ENCODE measurements around the gene C3orf70.
A peak's percentile ranks its signal among the peaks of the same experiment; 100 is the strongest.

C3orf70 gene

DNA sequence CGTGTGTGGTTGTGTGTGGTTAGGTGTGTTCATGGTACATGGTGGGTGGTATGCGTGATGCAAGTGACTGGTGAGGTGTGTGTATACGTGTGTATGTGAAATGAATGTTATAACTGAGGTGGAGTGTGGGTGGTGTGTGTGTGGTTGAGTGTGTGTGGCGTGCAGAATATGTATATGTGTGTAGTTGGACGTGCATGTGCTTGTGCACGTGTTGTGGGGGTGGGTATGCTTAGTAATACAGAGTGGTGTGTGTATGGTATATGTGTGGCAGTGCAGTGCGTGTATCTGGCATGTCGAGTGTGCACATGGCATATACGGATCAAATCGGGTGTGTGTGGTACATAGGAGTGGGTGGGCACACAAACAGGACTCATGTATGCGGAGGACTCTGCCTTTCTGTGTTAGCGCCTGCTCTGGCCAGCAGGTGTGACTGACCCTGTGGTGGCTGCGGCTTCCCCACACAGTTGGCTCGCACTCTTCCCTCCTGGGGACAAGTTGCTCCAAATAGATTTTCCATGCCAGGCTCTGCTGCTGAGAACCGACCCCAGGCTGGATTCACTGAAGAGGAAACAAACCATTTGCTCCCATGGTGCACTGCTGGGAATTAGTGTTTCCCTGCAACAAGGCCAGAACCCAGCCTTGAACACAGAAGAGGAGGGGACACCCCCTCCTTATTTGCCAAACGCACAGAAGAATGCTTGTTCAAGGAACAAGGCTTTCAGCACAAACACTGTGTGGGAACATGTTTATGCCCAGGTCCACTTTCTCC is 1.2 kb upstream of the C3orf70 start:
- H4K5ac ChIP-seq (ENCODE audit: low read length) = no peak overlapping the region
- H2AK5ac ChIP-seq (ENCODE audit: low read length) = no peak overlapping the region
- H3K79me1 ChIP-seq (ENCODE audit: low read length) = no peaks in the 10 kb centered on the region
- no peak overlapping the region for H3K9ac ChIP-seq (ENCODE audit: low read length)
- H3K36me3 ChIP-seq (ENCODE audit: control insufficient read depth, insufficient read depth, low read length) = no peaks in the 10 kb centered on the region
- peak overlapping the region; percentile 82 for H3K56ac ChIP-seq (ENCODE audit: low read length)
- no peak overlapping the region for H3K18ac ChIP-seq (ENCODE audit: low read length)
- H2BK15ac ChIP-seq (replicated peaks; ENCODE audit: low read depth) = no peak overlapping the region
- H3K4ac ChIP-seq (ENCODE audit: low read depth, low read length) = no peak overlapping the region
- 100% methylated on average over 4 of the region's 16 CpGs for WGBS (ENCODE audit: extremely low coverage, insufficient coverage, low lambda C conversion rate)
- no peak overlapping the region for H3K27ac ChIP-seq (ENCODE audit: low read depth, low read length)
- no peaks in the 10 kb centered on the region for H3K4me1 ChIP-seq (ENCODE audit: control insufficient read depth, low read depth, low read length)
- peak; percentile 40 for DNase-seq
- no peak overlapping the region for H2BK5ac ChIP-seq (ENCODE audit: low read length)
- no peaks in the 10 kb centered on the region for H3K79me2 ChIP-seq (ENCODE audit: control insufficient read depth, insufficient read depth, low read length)
- H3K27me3 ChIP-seq (ENCODE audit: insufficient read depth, low read length, poor library complexity) = peaks cover 3% of the 10 kb centered on the region
- H3K4me3 ChIP-seq (ENCODE audit: low read length) = no peak overlapping the region
- H3K23ac ChIP-seq (ENCODE audit: low read length) = no peak overlapping the region
- no peak overlapping the region for H2BK120ac ChIP-seq (ENCODE audit: low read depth, low read length)
- H4K8ac ChIP-seq (ENCODE audit: low read depth, low read length) = no peak overlapping the region
- H3K4me2 ChIP-seq (ENCODE audit: low read length) = no peak overlapping the region

DNA sequence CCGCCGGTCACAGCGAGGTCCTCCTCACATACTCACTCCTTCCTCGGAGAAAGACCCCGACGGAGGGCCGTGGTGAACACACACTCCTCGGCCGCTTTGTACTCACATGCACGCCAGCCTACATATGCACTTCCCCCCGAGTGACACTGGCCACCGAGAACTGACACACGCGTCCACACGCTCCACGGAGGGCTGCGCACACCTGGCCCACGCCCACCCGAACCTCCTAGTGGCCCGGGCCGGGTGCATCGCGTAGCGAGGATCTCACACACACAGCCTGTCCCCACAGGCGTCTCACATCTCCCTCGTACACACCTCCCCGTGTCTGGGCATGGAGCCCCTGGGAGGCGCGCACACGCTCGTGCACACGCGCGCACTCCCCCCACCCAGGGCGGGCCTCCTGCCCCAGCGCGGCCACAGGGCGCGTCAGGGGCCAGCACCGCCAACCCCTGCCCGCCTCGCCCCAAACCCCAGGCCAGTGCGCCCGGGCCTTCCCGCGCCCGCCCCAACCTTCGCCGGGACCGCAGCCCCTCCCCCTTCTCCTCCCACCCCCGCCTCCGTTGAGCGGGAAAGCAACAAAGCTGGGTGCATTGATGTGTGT is 411 bp upstream of the C3orf70 start:
- H3K27me3 ChIP-seq (ENCODE audit: insufficient read depth, low read length, poor library complexity) = peaks cover 3% of the 10 kb centered on the region

DNA sequence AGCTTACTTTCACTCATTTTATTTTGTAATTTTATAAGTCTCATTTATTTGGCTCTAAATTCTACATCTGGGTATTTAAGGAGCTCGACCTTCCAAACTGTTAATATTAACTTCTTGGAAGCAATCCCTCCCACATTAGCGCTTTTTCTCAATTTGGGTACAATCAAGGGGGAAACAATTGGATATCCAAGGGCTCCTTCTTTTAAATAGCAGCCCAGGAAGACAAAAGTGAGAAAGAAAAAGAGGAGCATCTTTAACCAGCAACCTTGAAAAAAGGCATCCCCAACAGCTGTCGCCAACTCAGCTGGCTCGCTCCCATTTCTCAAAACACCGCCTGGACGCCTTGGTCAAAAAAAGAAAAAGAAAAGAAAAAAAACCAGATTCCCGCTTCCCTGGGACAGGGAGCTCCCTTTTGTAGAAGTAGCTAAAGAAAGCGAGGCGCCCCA is 873 bp downstream of the C3orf70 start:
- no CpG with 5 or more reads among the region's 9 CpGs for WGBS (ENCODE audit: extremely low coverage, insufficient coverage, low lambda C conversion rate)

More for the DNA sequence above, 411 bp upstream of the C3orf70 start:
- Histone ChIP-seq H3K79me1 (ENCODE audit: low read length) (no peaks in the 10 kb centered on the region), H2AK5ac (ENCODE audit: low read length) (no peak overlapping the region), H2BK15ac (replicated peaks; ENCODE audit: low read depth) (no peak overlapping the region), H3K27ac (ENCODE audit: low read depth, low read length) (no peak overlapping the region), H4K5ac (ENCODE audit: low read length) (no peak overlapping the region), H2BK5ac (ENCODE audit: low read length) (no peak overlapping the region), H3K4me1 (ENCODE audit: control insufficient read depth, low read depth, low read length) (no peaks in the 10 kb centered on the region), H3K79me2 (ENCODE audit: control insufficient read depth, insufficient read depth, low read length) (no peaks in the 10 kb centered on the region), H3K18ac (ENCODE audit: low read length) (no peak overlapping the region), H3K56ac (ENCODE audit: low read length) (peak overlapping the region; percentile 82), H3K36me3 (ENCODE audit: control insufficient read depth, insufficient read depth, low read length) (no peaks in the 10 kb centered on the region), H3K4me3 (ENCODE audit: low read length) (peak overlapping the region; percentile 3), H3K23ac (ENCODE audit: low read length) (peak overlapping the region; percentile 87), H2BK120ac (ENCODE audit: low read depth, low read length) (no peak overlapping the region), H3K4me2 (ENCODE audit: low read length) (peak overlapping the region; percentile 95), H4K8ac (ENCODE audit: low read depth, low read length) (no peak overlapping the region), H3K9ac (ENCODE audit: low read length) (peak overlapping the region; percentile 61), H3K4ac (ENCODE audit: low read depth, low read length) (no peak overlapping the region)
- no CpG with 5 or more reads among the region's 53 CpGs for WGBS (ENCODE audit: extremely low coverage, insufficient coverage, low lambda C conversion rate)
- peak; percentile 51 for DNase-seq

DNA sequence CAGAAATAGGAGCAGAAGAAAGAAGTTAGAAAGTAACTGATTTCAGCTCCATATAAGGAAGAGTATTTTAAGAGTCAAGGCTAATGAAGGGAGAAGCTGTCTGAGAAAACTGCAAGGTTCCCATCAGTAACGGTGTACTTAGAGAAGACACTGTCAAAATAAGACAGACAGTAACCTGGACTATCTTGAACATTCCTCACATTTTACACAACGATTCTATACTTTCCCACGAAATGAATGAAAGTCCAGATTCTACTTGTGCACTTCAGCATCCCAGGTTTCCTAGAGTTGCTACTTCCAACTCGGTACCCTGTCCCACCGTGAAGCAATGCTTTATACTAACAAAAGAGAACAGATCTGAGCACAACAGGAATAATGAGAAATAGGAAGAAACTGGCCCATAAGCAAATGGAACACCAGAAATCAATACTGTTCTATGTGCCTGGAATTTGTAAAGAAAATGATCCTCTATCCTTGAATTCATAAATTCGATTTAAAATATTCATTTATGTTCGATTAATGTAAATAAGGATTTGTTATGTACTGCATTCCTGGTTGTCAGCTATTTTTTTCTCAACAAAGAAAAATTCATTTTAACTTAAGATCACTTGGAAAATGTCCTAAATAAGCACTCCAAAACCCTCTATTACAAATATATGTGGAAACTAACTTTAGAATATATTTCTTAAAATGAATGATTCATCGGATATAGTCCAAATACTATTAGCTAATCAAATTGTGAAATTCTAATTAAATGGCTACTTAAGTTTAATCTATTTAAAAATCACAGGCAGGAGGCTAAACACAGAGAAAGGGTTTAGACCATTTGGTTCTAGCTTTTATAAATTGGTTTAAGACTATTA is 1.5 kb downstream of the C3orf70 start:
- no peak overlapping the region for H4K8ac ChIP-seq (ENCODE audit: low read depth, low read length)
- no peak overlapping the region for H2BK5ac ChIP-seq (ENCODE audit: low read length)
- H3K4me1 ChIP-seq (ENCODE audit: control insufficient read depth, low read depth, low read length) = no peaks in the 10 kb centered on the region
- no CpG with 5 or more reads among the region's 8 CpGs for WGBS (ENCODE audit: extremely low coverage, insufficient coverage, low lambda C conversion rate)
- no peak for DNase-seq
- H3K79me2 ChIP-seq (ENCODE audit: control insufficient read depth, insufficient read depth, low read length) = no peaks in the 10 kb centered on the region
- no peaks in the 10 kb centered on the region for H3K36me3 ChIP-seq (ENCODE audit: control insufficient read depth, insufficient read depth, low read length)
- H3K27me3 ChIP-seq (ENCODE audit: insufficient read depth, low read length, poor library complexity) = peaks cover 3% of the 10 kb centered on the region
- H3K4me2 ChIP-seq (ENCODE audit: low read length) = no peak overlapping the region
- no peak overlapping the region for H2BK15ac ChIP-seq (replicated peaks; ENCODE audit: low read depth)
- no peak overlapping the region for H3K4ac ChIP-seq (ENCODE audit: low read depth, low read length)
- H2AK5ac ChIP-seq (ENCODE audit: low read length) = no peak overlapping the region
- no peak overlapping the region for H2BK120ac ChIP-seq (ENCODE audit: low read depth, low read length)
- H3K4me3 ChIP-seq (ENCODE audit: low read length) = no peak overlapping the region
- no peak overlapping the region for H3K18ac ChIP-seq (ENCODE audit: low read length)
- no peak overlapping the region for H3K9ac ChIP-seq (ENCODE audit: low read length)
- H3K27ac ChIP-seq (ENCODE audit: low read depth, low read length) = no peak overlapping the region
- no peaks in the 10 kb centered on the region for H3K79me1 ChIP-seq (ENCODE audit: low read length)
- no peak overlapping the region for H4K5ac ChIP-seq (ENCODE audit: low read length)
- H3K56ac ChIP-seq (ENCODE audit: low read length) = no peak overlapping the region
- no peak overlapping the region for H3K23ac ChIP-seq (ENCODE audit: low read length)

More for the DNA sequence above, 873 bp downstream of the C3orf70 start:
- Histone ChIP-seq H2BK5ac (ENCODE audit: low read length) (no peak overlapping the region), H2BK15ac (replicated peaks; ENCODE audit: low read depth) (no peak overlapping the region), H2AK5ac (ENCODE audit: low read length) (no peak overlapping the region), H3K4me2 (ENCODE audit: low read length) (peak overlapping the region; percentile 95), H3K36me3 (ENCODE audit: control insufficient read depth, insufficient read depth, low read length) (no peaks in the 10 kb centered on the region), H3K23ac (ENCODE audit: low read length) (no peak overlapping the region), H3K4me3 (ENCODE audit: low read length) (peak overlapping the region; percentile 24), H3K18ac (ENCODE audit: low read length) (no peak overlapping the region), H4K8ac (ENCODE audit: low read depth, low read length) (no peak overlapping the region), H3K79me1 (ENCODE audit: low read length) (no peaks in the 10 kb centered on the region), H3K4ac (ENCODE audit: low read depth, low read length) (no peak overlapping the region), H2BK120ac (ENCODE audit: low read depth, low read length) (no peak overlapping the region), H3K4me1 (ENCODE audit: control insufficient read depth, low read depth, low read length) (no peaks in the 10 kb centered on the region), H3K9ac (ENCODE audit: low read length) (peak overlapping the region; percentile 61), H4K5ac (ENCODE audit: low read length) (no peak overlapping the region), H3K79me2 (ENCODE audit: control insufficient read depth, insufficient read depth, low read length) (no peaks in the 10 kb centered on the region), H3K27ac (ENCODE audit: low read depth, low read length) (no peak overlapping the region), H3K56ac (ENCODE audit: low read length) (peak overlapping the region; percentile 79), H3K27me3 (ENCODE audit: insufficient read depth, low read length, poor library complexity) (peaks cover 3% of the 10 kb centered on the region)
- DNase-seq = no peak

DNA sequence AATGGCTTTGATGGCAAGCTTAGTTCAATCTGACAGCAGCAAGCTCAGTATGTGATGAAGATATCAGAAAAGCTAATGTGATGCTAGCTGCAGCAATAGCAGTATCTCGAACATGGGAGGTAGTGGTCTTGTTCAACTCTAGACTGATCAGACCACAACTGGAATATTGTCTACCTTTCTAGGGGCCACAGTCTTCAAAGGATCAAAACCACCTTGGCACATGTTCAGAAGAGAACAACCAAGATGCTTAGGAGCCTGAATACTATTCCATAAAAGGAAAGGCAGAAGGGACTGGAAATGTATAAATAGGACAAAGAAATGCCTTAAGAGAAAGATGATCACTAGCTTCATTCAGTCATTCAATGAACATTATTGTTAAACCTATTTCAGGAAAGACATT is 2.3 kb downstream of the C3orf70 start:
- no peak overlapping the region for H3K4me3 ChIP-seq (ENCODE audit: low read length)
- no peak overlapping the region for H3K4me2 ChIP-seq (ENCODE audit: low read length)
- no CpG with 5 or more reads among the region's 1 CpG for WGBS (ENCODE audit: extremely low coverage, insufficient coverage, low lambda C conversion rate)
- H3K36me3 ChIP-seq (ENCODE audit: control insufficient read depth, insufficient read depth, low read length) = no peaks in the 10 kb centered on the region
- H3K4me1 ChIP-seq (ENCODE audit: control insufficient read depth, low read depth, low read length) = no peaks in the 10 kb centered on the region
- H3K27me3 ChIP-seq (ENCODE audit: insufficient read depth, low read length, poor library complexity) = peaks cover 3% of the 10 kb centered on the region
- H3K23ac ChIP-seq (ENCODE audit: low read length) = no peak overlapping the region
- no peak for DNase-seq
- no peak overlapping the region for H2BK5ac ChIP-seq (ENCODE audit: low read length)
- no peak overlapping the region for H4K5ac ChIP-seq (ENCODE audit: low read length)
- H3K56ac ChIP-seq (ENCODE audit: low read length) = no peak overlapping the region
- no peak overlapping the region for H4K8ac ChIP-seq (ENCODE audit: low read depth, low read length)
- no peak overlapping the region for H2AK5ac ChIP-seq (ENCODE audit: low read length)
- no peaks in the 10 kb centered on the region for H3K79me2 ChIP-seq (ENCODE audit: control insufficient read depth, insufficient read depth, low read length)
- H2BK120ac ChIP-seq (ENCODE audit: low read depth, low read length) = no peak overlapping the region
- no peak overlapping the region for H3K4ac ChIP-seq (ENCODE audit: low read depth, low read length)
- H3K79me1 ChIP-seq (ENCODE audit: low read length) = no peaks in the 10 kb centered on the region
- no peak overlapping the region for H3K18ac ChIP-seq (ENCODE audit: low read length)
- H2BK15ac ChIP-seq (replicated peaks; ENCODE audit: low read depth) = no peak overlapping the region
- H3K9ac ChIP-seq (ENCODE audit: low read length) = no peak overlapping the region
- H3K27ac ChIP-seq (ENCODE audit: low read depth, low read length) = no peak overlapping the region

Measured in mesendoderm (in vitro differentiated cells).